ENCODE results near the gene PIK3R5.

GRCh38 chr17:8969901-8970300 lies 4.4 kb upstream of the PIK3R5 start:
- no peak for TF ChIP-seq CTCF (conservative IDR thresholded peaks at IDR 0.05; ENCODE audit: low read depth, low read length)
- no peak for TF ChIP-seq EZH2 (IDR thresholded peaks at IDR 0.05; ENCODE audit: borderline replicate concordance, low read depth, low read length, poor library complexity, severe bottlenecking)

All from A673 (cell line).